T-cell (primary cell): ENCODE results near the gene COBL. TPM values are rescaled to one million over a fixed set of nuclear protein-coding genes. Genes with fewer than 3 reads are reported as not detected.

Experiments used
- ATAC-seq, 4 experiments: fragments of 200-7000 bp in 3 of 4; fragments of 150-1000 bp in 1 of 4; cut with Tn5 transposase; replicated peaks in 1 of 4; 1 replicate in 3 of 4; 2 replicates in 1 of 4; pipeline ENCODE4 v1.10.0; 2021; ENCODE audit warnings: moderate library complexity in 3 of 4, mild to moderate bottlenecking in 2 of 4, moderate number of reproducible peaks in 1 of 4
- CTCF ChIA-PET, 2 donors: fragments of 300-600 bp; sonication (Branson Sonifier 250); formaldehyde crosslinking; loops; one replicate each; lab custom pipeline; 2022; ENCODE audit warnings: antibody characterized with exemption in 2 of 2; lab: Charles Lee
- POLR2A ChIA-PET, 2 donors: fragments of 300-600 bp; sonication (Branson Sonifier 250); formaldehyde crosslinking; loops; one replicate each; lab custom pipeline; 2022; ENCODE audit warnings: antibody characterized with exemption in 2 of 2; lab: Charles Lee
- DNase-seq, 35 experiments: peaks; one replicate each; pipeline versions ENCODE4 v3.0.0 to v3.0.0-alpha.2; 2013 to 2023
- H3K27ac ChIP-seq: one replicate; pipeline ENCODE4 v1.5.1; 2013; ENCODE audit warnings: low read length
- H3K27me3 ChIP-seq, 2 experiments: replicated peaks in 1 of 2; 1 replicate in 1 of 2; 2 replicates in 1 of 2; pipeline versions ENCODE4 v1.6.1 to v1.7.0; 2013; ENCODE audit warnings: low read length in 1 of 2, mixed read lengths in 1 of 2; ENCODE audit not compliant: control insufficient read depth in 2 of 2, insufficient read depth in 2 of 2; ENCODE audit errors: extremely low read depth in 1 of 2
- H3K36me3 ChIP-seq, 2 donors: 1 replicate in 1 of 2; 2 replicates in 1 of 2; pipeline versions ENCODE4 v1.6.1 to v1.7.0; 2013; ENCODE audit warnings: low read length in 1 of 2; ENCODE audit not compliant: control insufficient read depth in 2 of 2, insufficient read depth in 1 of 2; ENCODE audit errors: extremely low read depth in 1 of 2
- H3K4me1 ChIP-seq, 2 experiments: 1 replicate in 1 of 2; 2 replicates in 1 of 2; pipeline versions ENCODE4 v1.6.1 to v1.7.0; 2013; ENCODE audit warnings: low read length in 2 of 2, mixed read lengths in 1 of 2; ENCODE audit not compliant: insufficient read depth in 2 of 2, control insufficient read depth in 1 of 2; ENCODE audit errors: extremely low read depth in 1 of 2
- H3K4me3 ChIP-seq, 2 donors: 1 replicate in 1 of 2; 2 replicates in 1 of 2; pipeline versions ENCODE4 v1.5.1 to v1.7.0; 2013; ENCODE audit warnings: mild to moderate bottlenecking in 2 of 2, low read length in 1 of 2, moderate library complexity in 1 of 2; ENCODE audit not compliant: control insufficient read depth in 1 of 2; ENCODE audit errors: extremely low read depth in 1 of 2
- H3K9me3 ChIP-seq: 2 replicates; pipeline ENCODE4 v1.7.0; 2013
- H3K27ac Mint-ChIP-seq, 2 donors: one replicate each; pipeline ENCODE4 v1.8.0; 2020 to 2021; ENCODE audit warnings: mild to moderate bottlenecking in 2 of 2, mixed read lengths in 2 of 2
- H3K27me3 Mint-ChIP-seq, 2 donors: one replicate each; pipeline ENCODE4 v1.8.0; 2021 to 2022; ENCODE audit warnings: mixed read lengths in 2 of 2
- H3K36me3 Mint-ChIP-seq: one replicate; pipeline ENCODE4 v1.8.0; 2021; ENCODE audit warnings: mixed read lengths
- H3K4me1 Mint-ChIP-seq, 3 donors: one replicate each; pipeline ENCODE4 v1.8.0; 2020 to 2022; ENCODE audit warnings: mixed read lengths in 3 of 3, mild to moderate bottlenecking in 1 of 3
- H3K4me3 Mint-ChIP-seq, 3 donors: one replicate each; pipeline ENCODE4 v1.8.0; 2020 to 2022; ENCODE audit warnings: mild to moderate bottlenecking in 3 of 3, mixed read lengths in 3 of 3, moderate library complexity in 3 of 3
- H3K9me3 Mint-ChIP-seq, 3 donors: one replicate each; pipeline ENCODE4 v1.8.0; 2020 to 2022; ENCODE audit warnings: mixed read lengths in 3 of 3
- WGBS: methylation state at CpG from one replicate; pipeline ENCODE4 v1.1.5; 2013; ENCODE audit warnings: missing lambda C conversion rate; ENCODE audit not compliant: insufficient coverage; 5-methylcytosine and 5-hydroxymethylcytosine counted together
- total RNA-seq, 35 experiments: library from RNA in 6 of 35; stranded (reverse) in 6 of 35; fragments of 120-200 nt in 1 of 35; gene quantifications; one replicate each; pipeline versions ENCODE4 v1.2.1 to v1.2.4 and lab custom pipeline; 2013 to 2026

Gene COBL
- total RNA-seq, 5 donors from 2014 or later (not counting 1 experiment from before 2014, with no cell fraction given) = 0.07 to 0.26 (median 0.17) TPM; not detected in 1

DNA sequence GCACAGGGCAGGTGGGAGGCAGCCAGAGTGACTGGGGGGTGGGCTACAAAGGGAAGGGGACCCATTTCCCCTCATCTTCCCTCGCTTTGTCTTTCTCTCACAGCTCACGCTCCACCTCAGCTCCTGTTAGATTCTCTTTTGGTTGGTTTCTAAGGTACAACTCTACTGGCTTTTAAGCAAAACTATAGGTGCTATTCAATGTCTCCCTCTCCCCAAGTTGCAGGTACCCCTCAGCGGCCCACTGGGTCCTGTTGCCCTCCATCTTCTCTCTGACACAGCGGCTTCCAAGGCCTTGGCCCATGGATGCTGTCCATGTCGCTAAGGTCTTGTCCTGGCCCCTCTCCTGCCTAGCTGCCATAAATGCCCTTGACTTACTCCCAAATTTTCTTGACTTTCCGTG lies 168.4 kb downstream of the COBL start:
- Histone ChIP-seq H3K27ac (no peak overlapping the region), H3K27me3 (peaks cover 0 to 17% of the 10 kb centered on the region in 2 experiments), H3K4me1 (no peaks in the 10 kb centered on the region), H3K9me3 (no peaks in the 10 kb centered on the region), H3K36me3 (no peaks in the 10 kb centered on the region), H3K4me3 (no peak overlapping the region)
- H3K4me1 Mint-ChIP-seq = no peaks in the 10 kb centered on the region
- ChIA-PET CTCF (interaction anchor here in 1 of 2 donors (1.2 kb wide), 1 partner anchor 14 kb away, joined by 6 read pairs; no protein-coding TSS in a partner anchor), POLR2A (no interaction called here)
- peaks cover 0 to 5% (median 3%) of the 10 kb centered on the region in 3 donors for H3K9me3 Mint-ChIP-seq
- no peaks in the 10 kb centered on the region for H3K36me3 Mint-ChIP-seq
- WGBS = 91% methylated on average over 4 of the region's 6 CpGs
- no peak for DNase-seq
- no peak for ATAC-seq
- H3K27ac Mint-ChIP-seq = no peak overlapping the region
- H3K4me3 Mint-ChIP-seq = no peak overlapping the region
- H3K27me3 Mint-ChIP-seq = peaks cover 14 to 22% of the 10 kb centered on the region in 2 donors

DNA sequence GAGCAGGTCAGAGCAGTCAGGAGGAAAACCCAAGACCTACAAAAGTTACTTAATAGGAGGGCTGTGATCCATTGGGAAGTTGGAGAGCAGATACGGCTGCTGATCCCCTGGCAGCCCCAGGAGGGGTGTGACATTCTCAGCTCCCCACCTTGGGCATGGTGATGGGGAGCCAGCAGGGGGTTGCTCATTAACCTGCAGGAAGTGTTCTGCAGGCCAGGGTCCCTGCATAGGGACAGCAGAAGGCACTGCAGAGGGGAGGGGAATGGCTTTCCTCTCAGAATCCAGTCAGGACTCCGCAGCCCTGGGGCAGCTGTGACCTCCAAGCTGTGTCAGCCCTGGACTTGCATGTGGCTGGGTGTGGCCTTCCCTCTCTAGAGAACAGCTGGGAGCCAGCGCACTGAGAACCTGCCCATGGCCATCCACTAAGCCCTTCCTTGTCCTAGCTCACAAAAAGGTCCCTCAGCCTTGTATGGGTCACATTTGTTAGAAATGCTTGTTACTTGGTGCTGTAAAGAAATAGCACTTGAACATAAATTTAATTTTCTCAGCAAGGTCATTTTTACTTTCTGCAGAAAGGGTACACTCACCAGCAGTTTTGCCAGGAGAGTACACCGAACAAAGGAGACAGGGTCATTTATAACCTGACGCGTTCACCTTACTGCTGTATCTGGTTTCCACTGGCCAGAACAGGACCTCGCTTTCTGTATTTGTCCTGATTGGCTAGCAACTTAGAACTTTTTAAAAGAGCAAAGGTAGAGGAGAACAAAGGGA lies 169.6 kb downstream of the COBL start:
- Mint-ChIP-seq H3K9me3 (peaks cover 0 to 5% (median 3%) of the 10 kb centered on the region in 3 donors), H3K4me3 (no peak overlapping the region), H3K27me3 (peaks cover 19 to 21% of the 10 kb centered on the region in 2 donors), H3K36me3 (no peaks in the 10 kb centered on the region), H3K27ac (no peak overlapping the region), H3K4me1 (no peaks in the 10 kb centered on the region)
- ATAC-seq (no peak), DNase-seq (no peak)
- POLR2A ChIA-PET = no interaction called here
- no peaks in the 10 kb centered on the region for H3K4me1 ChIP-seq
- H3K27me3 ChIP-seq = peaks cover 0 to 17% of the 10 kb centered on the region in 2 experiments
- H3K4me3 ChIP-seq = peak overlapping the region in 1 of 2 donors; percentile 15
- no peaks in the 10 kb centered on the region for H3K9me3 ChIP-seq
- CTCF ChIA-PET = interaction anchor here in 1 of 2 donors (1.1 kb wide), 1 partner anchor 16 kb away, joined by 3 read pairs; no protein-coding TSS in a partner anchor
- H3K27ac ChIP-seq = no peak overlapping the region
- H3K36me3 ChIP-seq = no peaks in the 10 kb centered on the region
- 100% methylated on average over 4 of the region's 7 CpGs for WGBS

GRCh38 chr7:51144178-51144577 lies 172.4 kb downstream of the COBL start:
- Mint-ChIP-seq H3K27me3 (peaks cover 4 to 8% of the 10 kb centered on the region in 2 donors), H3K9me3 (peaks cover 0 to 5% (median 3%) of the 10 kb centered on the region in 3 donors), H3K27ac (no peak overlapping the region), H3K36me3 (no peaks in the 10 kb centered on the region), H3K4me3 (no peak overlapping the region), H3K4me1 (peaks cover 0 to 15% (median 12%) of the 10 kb centered on the region in 3 donors)
- no peak for ATAC-seq
- Histone ChIP-seq H3K27ac (no peak overlapping the region), H3K27me3 (peaks cover 0 to 13% of the 10 kb centered on the region in 2 experiments), H3K36me3 (no peaks in the 10 kb centered on the region), H3K4me1 (no peaks in the 10 kb centered on the region), H3K4me3 (no peak overlapping the region), H3K9me3 (no peaks in the 10 kb centered on the region)
- POLR2A ChIA-PET = no interaction called here
- CTCF ChIA-PET = interaction anchor here in 1 of 2 donors (0.6 kb wide), 1 partner anchor 1030 kb away, joined by 3 read pairs; no protein-coding TSS in a partner anchor
- 94% methylated on average over 2 of the region's 7 CpGs for WGBS
- no peak for DNase-seq

- peaks cover 0 to 15% (median 12%) of the 10 kb centered on the region in 3 donors for H3K4me1 Mint-ChIP-seq
- WGBS = 29% methylated on average over 3 of the region's 6 CpGs
- H3K4me1 ChIP-seq = no peaks in the 10 kb centered on the region
- peaks cover 0 to 10% of the 10 kb centered on the region in 2 experiments for H3K27me3 ChIP-seq
- no peak overlapping the region for H3K4me3 Mint-ChIP-seq
- DNase-seq = no peak
- no peak overlapping the region for H3K4me3 ChIP-seq
- ATAC-seq = no peak
- H3K36me3 Mint-ChIP-seq = no peaks in the 10 kb centered on the region
- H3K27me3 Mint-ChIP-seq = peaks cover 4 to 8% of the 10 kb centered on the region in 2 donors
- no peaks in the 10 kb centered on the region for H3K9me3 ChIP-seq
- H3K27ac ChIP-seq = no peak overlapping the region
- ChIA-PET CTCF (interaction anchor here in 1 of 2 donors (0.6 to 1.0 kb wide), 3 partner anchors 18 to 936 kb away, joined by 3 to 6 read pairs (median 4); no protein-coding TSS in a partner anchor), POLR2A (no interaction called here)
- no peak overlapping the region for H3K27ac Mint-ChIP-seq
- H3K9me3 Mint-ChIP-seq = peaks cover 0 to 3% (median 0%) of the 10 kb centered on the region in 3 donors
- no peaks in the 10 kb centered on the region for H3K36me3 ChIP-seq
Measured at GRCh38 chr7:51142741-51143385, 173.7 kb downstream of the COBL start.

DNA sequence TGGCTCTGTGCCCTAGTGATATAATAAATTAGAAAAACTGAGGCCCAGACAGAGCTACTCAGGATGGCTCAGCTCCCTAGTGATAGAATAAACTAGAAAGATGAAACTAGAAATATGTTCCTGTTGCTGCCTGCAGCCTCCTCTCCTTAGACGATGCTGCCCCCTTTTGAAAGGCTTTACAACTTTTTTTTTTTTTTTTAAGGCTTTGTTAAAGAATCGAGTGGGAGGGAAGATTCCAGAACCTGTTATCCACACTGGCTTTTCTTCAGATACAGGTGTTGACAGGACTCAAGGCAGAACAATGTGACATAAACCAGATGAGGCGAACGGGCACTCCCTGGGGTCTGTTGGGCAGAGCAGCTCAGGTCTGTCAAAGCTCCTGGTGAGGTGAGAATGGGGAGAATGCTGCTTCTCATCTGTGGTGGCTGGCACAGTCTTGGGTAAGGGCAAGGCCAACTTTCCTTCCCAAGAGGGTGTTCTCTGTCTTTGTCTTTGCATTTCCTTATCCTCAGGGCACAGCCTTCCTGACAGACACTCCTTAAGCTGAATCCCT lies 175.1 kb downstream of the COBL start:
- no peaks in the 10 kb centered on the region for H3K36me3 Mint-ChIP-seq
- no peak overlapping the region for H3K27ac Mint-ChIP-seq
- 38% methylated on average over 2 of the region's 4 CpGs for WGBS

More for the DNA sequence above, 175.1 kb downstream of the COBL start:
- H3K4me1 ChIP-seq = no peaks in the 10 kb centered on the region
- no peak for ATAC-seq
- H3K9me3 ChIP-seq = no peaks in the 10 kb centered on the region
- DNase-seq = peak in 1 of 35 experiments; percentile 29
- Mint-ChIP-seq H3K9me3 (peaks cover 0 to 3% (median 0%) of the 10 kb centered on the region in 3 donors), H3K4me3 (no peak overlapping the region), H3K27me3 (peaks cover 4 to 8% of the 10 kb centered on the region in 2 donors), H3K4me1 (peaks cover 0 to 15% (median 12%) of the 10 kb centered on the region in 3 donors)
- H3K27ac ChIP-seq = no peak overlapping the region
- no peaks in the 10 kb centered on the region for H3K36me3 ChIP-seq
- CTCF ChIA-PET = interaction anchor here (0.6 to 1.3 kb wide), 20 partner anchors 11 to 1151 kb away, joined by 3 to 9 read pairs (median 4); no protein-coding TSS in a partner anchor
- H3K27me3 ChIP-seq = peaks cover 0 to 5% of the 10 kb centered on the region in 2 experiments
- no peak overlapping the region for H3K4me3 ChIP-seq
- POLR2A ChIA-PET = no interaction called here
